Left lung (tissue), 10 donors: Measurements from ENCODE around the gene LRRC3C. TPM values are rescaled to one million over a fixed set of nuclear protein-coding genes. Genes with fewer than 3 reads are reported as not detected.
"Not testable (repeated sequence)": the region's sequence is repeated elsewhere in the genome, so short reads cannot be mapped to it uniquely, and the experiment has no call there.

Experiments used
- ATAC-seq: fragments of 200-7000 bp; cut with Tn5 transposase; one replicate; pipeline ENCODE4 v1.9.1; 2020; ENCODE audit warnings: moderate library complexity
- DNase-seq, 4 donors: peaks; one replicate each; pipeline ENCODE4 v3.0.0-alpha.2; 2013 to 2020
- H3K27ac ChIP-seq, 2 donors: fragments of 200-600 bp; sonication (generic) in 1 of 2; one replicate each; pipeline versions ENCODE4 v1.5.0 to v1.8.0; 2020 to 2021
- H3K27me3 ChIP-seq, 2 donors: fragments of 200-600 bp; sonication (generic) in 1 of 2; one replicate each; pipeline versions ENCODE4 v1.5.0 to v1.8.0; 2020 to 2021
- H3K36me3 ChIP-seq, 2 donors: fragments of 200-600 bp; sonication (generic) in 1 of 2; one replicate each; pipeline versions ENCODE4 v1.5.0 to v1.8.0; 2020 to 2021
- H3K4me1 ChIP-seq, 2 donors: fragments of 200-600 bp; one replicate each; pipeline ENCODE4 v1.8.0; 2021
- H3K4me3 ChIP-seq, 2 donors: fragments of 200-600 bp; sonication (generic) in 1 of 2; one replicate each; pipeline versions ENCODE4 v1.5.0 to v1.8.0; 2020 to 2021; ENCODE audit warnings: mild to moderate bottlenecking in 1 of 2
- H3K9me3 ChIP-seq, 2 donors: fragments of 200-600 bp; sonication (generic) in 1 of 2; one replicate each; pipeline versions ENCODE4 v1.5.0 to v1.8.0; 2020 to 2021
- intact Hi-C, 2 donors: fragments of 100-400 bp; cut with DNase I; formaldehyde crosslinking; loops; one replicate each; pipeline versions ENCODE4 v1.11.2 to v1.14.2; 2022
- polyA plus RNA-seq, 6 donors: library from polyadenylated mRNA; unstranded; fragments of 120-200 nt; gene quantifications; one replicate each; pipeline ENCODE4 v1.2.1, GENCODE V29; 2013; ENCODE audit not compliant: insufficient read length in 6 of 6
- total RNA-seq, 2 donors: library from RNA; stranded (reverse); fragmentation: NEBNext Ultra II Directional; extraction: Animal tissue kit (Norgen Biotek cat#: 25700); gene quantifications; one replicate each; pipeline ENCODE4 v1.2.1, GENCODE V29; 2021
- TF ChIP-seq, protein P1 (sequence below), 2 donors: fragments of 200-600 bp; sonication (generic) in 1 of 2; IDR thresholded peaks; one replicate each; pipeline versions ENCODE4 v1.5.0 to v1.8.0; 2021; ENCODE audit warnings: antibody characterized with exemption in 2 of 2
- donor health status: DM: no; HTN: yes; CAD: no.
- donor health status: DM: no; HTN: no; CAD: no.

LRRC3C gene
- total and polyA plus RNA-seq, 8 donors = not detected

GRCh38 chr17:39898088-39898487 is 29.4 kb upstream of the LRRC3C start:
- Histone ChIP-seq H3K9me3 (no peaks in the 10 kb centered on the region), H3K27ac (no peak overlapping the region), H3K27me3 (no peaks in the 10 kb centered on the region), H3K36me3 (no peaks in the 10 kb centered on the region), H3K4me1 (no peaks in the 10 kb centered on the region), H3K4me3 (no peak overlapping the region)
- DNase-seq (no peak), ATAC-seq (no peak)
- intact Hi-C loops = no loop called here
- TF ChIP-seq, protein P1, sequence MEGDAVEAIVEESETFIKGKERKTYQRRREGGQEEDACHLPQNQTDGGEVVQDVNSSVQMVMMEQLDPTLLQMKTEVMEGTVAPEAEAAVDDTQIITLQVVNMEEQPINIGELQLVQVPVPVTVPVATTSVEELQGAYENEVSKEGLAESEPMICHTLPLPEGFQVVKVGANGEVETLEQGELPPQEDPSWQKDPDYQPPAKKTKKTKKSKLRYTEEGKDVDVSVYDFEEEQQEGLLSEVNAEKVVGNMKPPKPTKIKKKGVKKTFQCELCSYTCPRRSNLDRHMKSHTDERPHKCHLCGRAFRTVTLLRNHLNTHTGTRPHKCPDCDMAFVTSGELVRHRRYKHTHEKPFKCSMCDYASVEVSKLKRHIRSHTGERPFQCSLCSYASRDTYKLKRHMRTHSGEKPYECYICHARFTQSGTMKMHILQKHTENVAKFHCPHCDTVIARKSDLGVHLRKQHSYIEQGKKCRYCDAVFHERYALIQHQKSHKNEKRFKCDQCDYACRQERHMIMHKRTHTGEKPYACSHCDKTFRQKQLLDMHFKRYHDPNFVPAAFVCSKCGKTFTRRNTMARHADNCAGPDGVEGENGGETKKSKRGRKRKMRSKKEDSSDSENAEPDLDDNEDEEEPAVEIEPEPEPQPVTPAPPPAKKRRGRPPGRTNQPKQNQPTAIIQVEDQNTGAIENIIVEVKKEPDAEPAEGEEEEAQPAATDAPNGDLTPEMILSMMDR (IDR thresholded peaks at IDR 0.05) = no peak

DNA sequence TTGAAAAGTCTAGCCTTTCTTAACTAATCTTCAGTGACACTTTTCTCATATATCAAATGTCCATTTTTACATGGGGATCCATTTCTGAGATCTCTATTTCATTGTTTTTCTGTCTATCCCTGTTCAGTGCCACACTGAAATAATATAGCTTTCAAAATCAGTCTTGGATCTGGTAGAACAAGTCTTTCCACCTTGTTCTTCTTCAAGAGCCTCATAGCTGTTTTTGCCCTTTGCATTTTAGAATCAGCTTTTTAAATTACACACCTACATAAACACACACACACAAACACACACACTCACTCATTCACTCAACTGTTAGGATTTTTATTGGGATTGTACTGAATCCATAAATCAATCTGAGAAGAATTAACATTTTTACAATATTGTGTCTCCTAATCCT is 28.3 kb upstream of the LRRC3C start:
- Histone ChIP-seq H3K9me3 (no peaks in the 10 kb centered on the region), H3K27ac (no peak overlapping the region), H3K4me1 (no peaks in the 10 kb centered on the region), H3K27me3 (no peaks in the 10 kb centered on the region), H3K36me3 (no peaks in the 10 kb centered on the region), H3K4me3 (no peak overlapping the region)
- DNase-seq = peak in 2 of 4 donors; percentile 4 to 51
- TF ChIP-seq, protein P1 (IDR thresholded peaks at IDR 0.05) = no peak
- ATAC-seq = peak; percentile 57
- intact Hi-C loops = no loop called here

- H3K9me3 ChIP-seq, DNase-seq, H3K4me1 ChIP-seq, intact Hi-C loops, ATAC-seq, H3K27me3 ChIP-seq, H3K4me3 ChIP-seq, H3K36me3 ChIP-seq, H3K27ac ChIP-seq: not testable (repeated sequence)
These were observed 25.5 kb upstream of the LRRC3C start for GRCh38 chr17:39902027-39902426.

DNA sequence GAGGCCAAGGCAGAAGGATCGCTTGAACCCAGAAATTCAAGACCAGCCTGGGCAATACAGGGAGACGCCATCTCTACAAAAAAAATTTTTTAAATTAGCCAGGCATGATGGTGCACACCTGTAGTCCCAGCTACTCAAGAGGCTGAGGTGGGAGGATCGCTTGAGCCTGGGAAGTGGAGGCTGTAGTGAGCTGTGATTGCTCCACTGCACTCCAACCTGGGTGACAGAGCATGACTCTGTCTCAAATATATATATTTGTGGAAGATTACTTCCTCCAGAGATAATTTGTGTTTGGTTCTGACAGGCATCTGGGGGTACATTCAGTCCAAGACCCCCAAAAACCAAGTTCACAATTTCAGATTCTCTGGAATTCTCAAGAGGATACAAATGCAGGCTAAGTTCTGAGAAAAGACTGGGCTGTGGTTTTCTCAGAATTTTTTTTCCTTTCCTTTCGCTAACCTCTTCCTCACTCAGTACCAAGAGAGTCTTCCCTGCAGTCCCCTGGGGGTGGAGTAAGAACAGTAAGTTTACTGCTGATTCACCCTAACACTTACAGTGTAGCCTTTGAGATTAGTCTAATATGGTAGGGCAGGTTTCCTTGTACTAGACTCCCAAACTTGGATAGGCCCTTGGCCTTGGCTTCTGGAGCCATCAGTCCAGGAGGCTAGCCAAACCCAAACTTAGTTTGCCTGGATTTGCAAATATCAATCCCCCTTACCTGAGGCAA is 24.2 kb upstream of the LRRC3C start:
- no peak for DNase-seq
- Histone ChIP-seq H3K9me3 (no peaks in the 10 kb centered on the region), H3K36me3 (no peaks in the 10 kb centered on the region), H3K4me1 (no peaks in the 10 kb centered on the region), H3K27ac (no peak overlapping the region), H3K4me3 (no peak overlapping the region), H3K27me3 (no peaks in the 10 kb centered on the region)
- no peak for ATAC-seq
- TF ChIP-seq, protein P1 (IDR thresholded peaks at IDR 0.05) = no peak
- intact Hi-C loops = no loop called here

DNA sequence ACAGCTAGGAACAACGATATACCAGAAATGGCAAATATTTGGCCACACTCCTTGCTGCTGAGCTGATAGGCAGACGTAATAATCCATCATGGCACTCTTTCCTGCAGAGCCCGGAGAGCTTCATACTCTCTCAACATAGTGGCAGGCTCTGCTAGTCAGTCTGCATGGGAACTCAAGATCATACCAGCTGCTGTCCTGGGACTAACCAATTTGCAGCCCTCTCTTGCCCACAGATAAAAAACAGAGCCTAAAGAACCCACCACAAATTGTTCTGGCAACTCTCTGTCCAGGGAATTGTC is 22.6 kb upstream of the LRRC3C start:
- no peak for DNase-seq
- Histone ChIP-seq H3K27me3 (no peaks in the 10 kb centered on the region), H3K27ac (no peak overlapping the region), H3K4me3 (no peak overlapping the region), H3K9me3 (no peaks in the 10 kb centered on the region), H3K4me1 (no peaks in the 10 kb centered on the region), H3K36me3 (peaks cover 0 to 8% of the 10 kb centered on the region in 2 donors)
- intact Hi-C loops = no loop called here
- TF ChIP-seq, protein P1 (IDR thresholded peaks at IDR 0.05) = no peak
- no peak for ATAC-seq

DNA sequence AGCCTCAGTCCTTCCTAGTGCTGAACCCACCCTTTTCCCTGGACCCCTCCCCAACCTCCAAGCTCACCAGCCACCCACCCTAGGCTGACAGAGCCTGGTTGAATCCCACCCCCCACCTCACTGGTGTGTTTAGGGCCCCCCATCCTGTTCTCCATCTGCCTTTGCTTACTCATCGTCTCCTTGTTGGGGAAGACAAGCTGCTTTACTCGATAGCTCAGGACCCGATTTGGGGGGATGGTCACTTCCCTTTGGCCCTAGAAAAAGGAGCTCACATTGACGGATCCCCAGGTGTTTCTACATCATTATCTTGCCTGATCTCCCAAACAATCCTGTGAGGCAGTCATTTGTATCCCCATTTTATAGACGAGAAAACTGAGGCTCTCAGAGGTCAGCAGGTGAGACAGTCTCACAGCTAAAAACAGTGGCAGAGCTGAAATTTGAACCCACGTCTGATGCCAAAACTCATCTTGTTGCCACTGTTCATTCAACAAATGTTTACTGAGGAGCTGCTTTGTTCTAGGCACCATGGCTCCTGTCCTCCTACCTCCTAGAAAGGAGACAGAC is 18.7 kb upstream of the LRRC3C start:
- Histone ChIP-seq H3K27me3 (no peaks in the 10 kb centered on the region), H3K36me3 (peaks cover 0 to 15% of the 10 kb centered on the region in 2 donors), H3K4me3 (no peak overlapping the region), H3K4me1 (no peaks in the 10 kb centered on the region), H3K27ac (no peak overlapping the region), H3K9me3 (no peaks in the 10 kb centered on the region)
- ATAC-seq (no peak), DNase-seq (no peak)
- TF ChIP-seq, protein P1 (IDR thresholded peaks at IDR 0.05) = no peak
- intact Hi-C loops = no loop called here
